Ovary (tissue), 9 donors: ENCODE data around the gene LTBR. TPM values are rescaled to one million over a fixed set of nuclear protein-coding genes. Genes with fewer than 3 reads are reported as not detected.

Source experiments
- DNase-seq, 5 donors: peaks; one replicate each; pipeline ENCODE4 v3.0.0-alpha.2; 2019 to 2020
- H3K27ac ChIP-seq, 2 donors: fragments of 200-600 bp; one replicate each; pipeline versions ENCODE4 v1.5.1 to v1.8.0; 2019 to 2022
- H3K27me3 ChIP-seq: fragments of 200-600 bp; one replicate; pipeline ENCODE4 v1.8.0; 2022
- H3K36me3 ChIP-seq: fragments of 200-600 bp; sonication (generic); one replicate; pipeline ENCODE4 v1.5.1; 2019
- H3K4me1 ChIP-seq: one replicate; pipeline ENCODE4 v1.8.1; 2013; ENCODE audit warnings: mild to moderate bottlenecking, moderate library complexity; ENCODE audit not compliant: insufficient read depth
- H3K4me3 ChIP-seq: fragments of 200-600 bp; sonication (generic); one replicate; pipeline ENCODE4 v1.5.1; 2017
- H3K9me3 ChIP-seq, 2 donors: fragments of 200-600 bp in 1 of 2; sonication (generic) in 1 of 2; one replicate each; pipeline versions ENCODE4 v1.5.1 to v1.8.1; 2013 to 2019; ENCODE audit warnings: mild to moderate bottlenecking in 1 of 2, moderate library complexity in 1 of 2
- EP300 ChIP-seq: sonication (generic); formaldehyde crosslinking; IDR thresholded peaks from one replicate; pipeline ENCODE4 v1.6.1; 2017; ENCODE audit warnings: antibody characterized with exemption
- POLR2A ChIP-seq: fragments of 450-650 bp; IDR thresholded peaks from one replicate; pipeline ENCODE4 v1.6.1; 2017; ENCODE audit warnings: antibody characterized with exemption, mild to moderate bottlenecking, moderate library complexity
- WGBS, 3 donors: extraction: QIAGEN DNeasy Blood & Tissue Kit in 1 of 3; methylation state at CpG; one replicate each; pipeline versions ENCODE4 v1.1.5 to v1.1.7; 2013 to 2017; 5-methylcytosine and 5-hydroxymethylcytosine counted together
- intact Hi-C, 4 donors: fragments of 100-400 bp; cut with DNase I; formaldehyde crosslinking; loops; one replicate each; pipeline versions ENCODE4 v1.11.0 to v1.15.1; 2022 to 2023
- polyA plus RNA-seq, 2 donors: library from polyadenylated mRNA; stranded (reverse); fragments of 200-250 nt in 1 of 2; fragments of 350-450 nt in 1 of 2; fragmentation: Illumina TruSeq in 1 of 2; extraction: RNeasy Lipid Tissue Mini Kit (QIAGEN cat#74804) in 1 of 2; gene quantifications; one replicate each; pipeline ENCODE4 v1.2.3, GENCODE V29; 2013 to 2014
- total RNA-seq, 7 donors: library from RNA; depleted of rRNA in 2 of 7; stranded (reverse); fragments of >200 nt in 2 of 7; fragmentation: NEBNext Ultra II Directional in 3 of 7; extraction: Animal tissue kit (Norgen Biotek cat#: 25700) in 3 of 7; gene quantifications; one replicate each; pipeline versions ENCODE4 v1.1.0 to v1.2.4, GENCODE V29; 2016 to 2023
- TF ChIP-seq, protein P1 (sequence below), 3 donors: fragments of 450-650 bp in 2 of 3; fragments of 200-600 bp in 1 of 3; IDR thresholded peaks; one replicate each; pipeline versions ENCODE4 v1.5.1 to v1.8.0; 2016 to 2022; ENCODE audit warnings: antibody characterized with exemption in 3 of 3, mild to moderate bottlenecking in 1 of 3
- donor health status: DM: no; HTN: no; CAD: no; lungs with moderate emphysema.
- donor health status: DM: no; HTN: no; CAD: no.
- donor health status: Bipolar disorder and iron deficiency.
- donor health status: DM: yes; HTN: yes; CAD: no.
- donor health status: DM: no; HTN: no; CAD: no.
- donor health status: DM: yes; HTN: yes; CAD: no.

LTBR gene
- total and polyA plus RNA-seq, 9 donors: 21.9 to 131 (median 75.3) TPM

DNA sequence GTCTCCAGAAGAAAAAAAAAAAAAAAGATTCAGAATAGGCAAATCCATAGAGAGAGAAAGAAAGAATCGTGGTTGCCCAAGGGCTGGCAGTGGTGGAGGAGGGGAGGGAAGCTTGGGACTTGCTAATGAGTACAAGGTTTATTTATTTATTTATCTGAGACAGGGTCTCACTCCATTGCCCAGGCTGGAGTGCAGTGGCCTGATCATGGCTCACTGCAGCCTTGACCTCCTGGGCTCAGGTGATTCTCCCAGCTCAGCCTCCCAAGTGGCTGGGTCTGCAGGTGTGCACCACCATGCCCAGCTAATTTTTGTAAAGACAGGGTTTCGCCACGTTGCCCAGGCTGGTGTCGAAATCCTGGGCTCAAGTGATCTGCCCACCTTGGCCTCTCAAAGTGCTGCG is 32.3 kb upstream of the LTBR start:
- no peaks in the 10 kb centered on the region for H3K36me3 ChIP-seq
- H3K27me3 ChIP-seq: no peaks in the 10 kb centered on the region
- WGBS, 3 donors: 86 to 90% (median 89%) methylated on average over 5 of the region's 5 CpGs
- intact Hi-C loops: no loop called here
- no peak overlapping the region for H3K4me3 ChIP-seq
- DNase-seq: no peak
- TF ChIP-seq POLR2A (no peak), EP300 (no peak)
- TF ChIP-seq, protein P1, sequence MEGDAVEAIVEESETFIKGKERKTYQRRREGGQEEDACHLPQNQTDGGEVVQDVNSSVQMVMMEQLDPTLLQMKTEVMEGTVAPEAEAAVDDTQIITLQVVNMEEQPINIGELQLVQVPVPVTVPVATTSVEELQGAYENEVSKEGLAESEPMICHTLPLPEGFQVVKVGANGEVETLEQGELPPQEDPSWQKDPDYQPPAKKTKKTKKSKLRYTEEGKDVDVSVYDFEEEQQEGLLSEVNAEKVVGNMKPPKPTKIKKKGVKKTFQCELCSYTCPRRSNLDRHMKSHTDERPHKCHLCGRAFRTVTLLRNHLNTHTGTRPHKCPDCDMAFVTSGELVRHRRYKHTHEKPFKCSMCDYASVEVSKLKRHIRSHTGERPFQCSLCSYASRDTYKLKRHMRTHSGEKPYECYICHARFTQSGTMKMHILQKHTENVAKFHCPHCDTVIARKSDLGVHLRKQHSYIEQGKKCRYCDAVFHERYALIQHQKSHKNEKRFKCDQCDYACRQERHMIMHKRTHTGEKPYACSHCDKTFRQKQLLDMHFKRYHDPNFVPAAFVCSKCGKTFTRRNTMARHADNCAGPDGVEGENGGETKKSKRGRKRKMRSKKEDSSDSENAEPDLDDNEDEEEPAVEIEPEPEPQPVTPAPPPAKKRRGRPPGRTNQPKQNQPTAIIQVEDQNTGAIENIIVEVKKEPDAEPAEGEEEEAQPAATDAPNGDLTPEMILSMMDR (IDR thresholded peaks at IDR 0.05): no peak
- no peak overlapping the region for H3K27ac ChIP-seq
- no peaks in the 10 kb centered on the region for H3K9me3 ChIP-seq
- peaks cover 20% of the 10 kb centered on the region for H3K4me1 ChIP-seq

DNA sequence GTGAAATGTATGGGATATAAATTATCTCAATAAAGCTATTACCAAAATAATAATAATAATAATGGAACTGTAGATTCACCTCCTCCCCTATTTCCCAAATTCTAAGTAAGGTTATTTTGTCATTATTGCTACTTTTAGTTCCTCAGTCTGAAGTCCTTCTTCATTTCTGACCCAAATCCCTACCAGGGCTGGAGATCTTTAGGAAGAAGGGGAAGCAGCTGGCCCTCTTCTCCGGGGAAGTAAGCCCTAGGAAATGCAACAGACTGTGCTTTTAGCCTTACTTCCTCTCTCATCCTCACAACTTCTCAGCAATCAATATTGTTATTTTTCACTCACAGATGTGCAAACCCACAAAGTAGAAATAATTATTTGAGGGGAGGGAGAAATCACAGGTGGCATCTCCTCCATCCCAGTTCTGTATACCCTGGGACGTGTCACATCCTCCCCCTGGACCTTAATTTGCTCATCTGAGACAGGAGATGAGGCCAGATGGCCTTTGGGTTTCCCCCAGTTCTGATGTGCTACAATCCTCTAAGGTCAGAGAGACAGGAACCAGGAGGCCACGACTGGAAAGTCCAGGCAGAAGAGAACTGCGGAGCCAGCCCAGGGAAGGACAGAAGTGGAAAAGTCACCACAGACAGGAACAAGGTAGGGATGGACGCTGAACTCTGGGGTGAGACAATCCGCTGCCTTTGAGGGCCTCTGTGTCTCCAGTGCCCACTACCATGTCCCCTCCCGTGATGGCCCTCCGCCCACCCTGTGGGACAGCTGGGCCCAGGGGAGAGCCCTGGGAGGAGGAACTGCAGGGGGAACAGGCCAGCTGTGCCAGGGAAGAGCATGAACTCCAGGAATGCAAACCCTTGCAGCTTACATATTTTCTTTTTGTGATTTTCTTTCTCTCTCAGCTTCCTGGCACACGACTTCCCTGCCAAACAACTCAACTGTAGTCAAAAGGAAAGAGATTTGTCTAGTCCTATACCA is 31.5 kb upstream of the LTBR start:
- intact Hi-C loops: no loop called here
- Histone ChIP-seq H3K4me1 (peaks cover 13% of the 10 kb centered on the region), H3K4me3 (no peak overlapping the region), H3K9me3 (no peaks in the 10 kb centered on the region), H3K27me3 (no peaks in the 10 kb centered on the region), H3K27ac (no peak overlapping the region), H3K36me3 (no peaks in the 10 kb centered on the region)
- WGBS, 3 donors: 42 to 57% (median 52%) methylated on average over 9 of the region's 9 CpGs
- no peak for DNase-seq
- no peak for TF ChIP-seq POLR2A
- TF ChIP-seq, protein P1 (IDR thresholded peaks at IDR 0.05): no peak
- no peak for TF ChIP-seq EP300

DNA sequence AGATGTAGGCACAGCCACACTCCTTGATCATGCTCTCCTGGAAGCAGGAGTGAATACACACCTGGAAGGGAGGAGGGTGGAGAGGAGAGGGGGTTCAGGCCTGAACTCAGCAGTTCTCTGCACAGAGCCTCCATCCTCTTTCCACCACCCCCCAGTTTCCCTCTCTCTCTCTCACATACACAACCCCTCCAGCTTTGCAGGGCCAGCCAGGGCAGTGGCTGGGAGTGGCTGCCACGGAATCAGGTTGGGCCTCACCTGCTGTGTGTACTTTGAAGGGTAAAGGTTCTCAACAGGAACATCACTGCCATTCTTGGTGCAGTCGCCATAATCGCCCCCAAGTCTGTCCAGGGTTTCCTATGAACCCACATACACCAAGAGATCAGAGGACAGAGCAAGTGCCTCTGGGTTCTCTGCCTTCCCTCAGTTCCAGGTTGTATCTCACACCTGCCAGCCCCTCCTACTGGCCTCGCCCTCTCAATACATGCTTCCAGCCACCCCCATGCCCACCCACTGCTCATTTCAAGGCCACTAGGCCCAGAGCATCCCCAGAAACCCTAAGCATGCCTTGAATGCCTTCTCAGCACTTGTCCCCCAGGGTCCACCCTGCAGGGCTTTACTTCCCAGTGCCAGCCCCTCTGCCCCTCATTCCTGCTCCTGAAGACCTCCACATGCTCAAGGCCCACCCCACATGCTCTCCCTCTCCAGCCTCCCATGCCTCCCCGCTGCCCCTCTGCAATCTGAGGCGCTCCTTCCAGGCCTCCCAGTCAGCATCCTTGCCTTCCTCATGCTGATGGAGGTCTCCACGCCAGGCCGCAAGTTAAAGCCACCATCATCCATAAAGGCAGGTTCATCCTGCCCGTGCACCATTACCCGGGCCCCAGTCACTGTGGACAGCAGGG is 29.2 kb upstream of the LTBR start:
- WGBS, 3 donors: 92 to 95% (median 92%) methylated on average over 10 of the region's 10 CpGs
- H3K9me3 ChIP-seq: no peaks in the 10 kb centered on the region
- peaks cover 4% of the 10 kb centered on the region for H3K4me1 ChIP-seq
- H3K4me3 ChIP-seq: no peak overlapping the region
- H3K27ac ChIP-seq: no peak overlapping the region
- H3K36me3 ChIP-seq: no peaks in the 10 kb centered on the region
- TF ChIP-seq POLR2A (no peak), EP300 (no peak)
- TF ChIP-seq, protein P1 (IDR thresholded peaks at IDR 0.05): no peak
- H3K27me3 ChIP-seq: no peaks in the 10 kb centered on the region
- intact Hi-C loops: no loop called here
- no peak for DNase-seq
